NCI-H526 (cell line): ENCODE data around the gene SMYD3.
A peak's percentile ranks its signal among the peaks of the same experiment; 100 is the strongest.
"Not testable (repeated sequence)": the region's sequence is repeated elsewhere in the genome, so short reads cannot be mapped to it uniquely, and the experiment has no call there.

Source experiments
- DNase-seq, 2 experiments: peaks; one replicate each; lab custom pipeline; 2025; lab: John Stamatoyannopoulos, UW

The SMYD3 gene

GRCh38 chr1:245716561-245716960 is 790.5 kb downstream of the SMYD3 start:
- DNase-seq = no peak

- DNase-seq = no peak
These were observed 791.1 kb downstream of the SMYD3 start for GRCh38 chr1:245715970-245716369.

GRCh38 chr1:245715291-245715701 is 791.8 kb downstream of the SMYD3 start:
- peak in 1 of 2 experiments; percentile 30 for DNase-seq

- DNase-seq = not testable (repeated sequence)
These were observed 793.1 kb downstream of the SMYD3 start for GRCh38 chr1:245714027-245714426.

- DNase-seq = no peak
These were observed 795.8 kb downstream of the SMYD3 start for GRCh38 chr1:245710961-245711903.

- DNase-seq = no peak
These were observed 799.1 kb downstream of the SMYD3 start for GRCh38 chr1:245707941-245708340.

- no peak for DNase-seq
These were observed 802.3 kb downstream of the SMYD3 start for GRCh38 chr1:245704765-245705164.

GRCh38 chr1:245704341-245704740 is 802.7 kb downstream of the SMYD3 start:
- no peak for DNase-seq

GRCh38 chr1:245702346-245702745 is 804.7 kb downstream of the SMYD3 start:
- DNase-seq = no peak

GRCh38 chr1:245701631-245702030 is 805.4 kb downstream of the SMYD3 start:
- no peak for DNase-seq

- no peak for DNase-seq
These were observed 806.4 kb downstream of the SMYD3 start for GRCh38 chr1:245700631-245701030.
